ENCODE measurements around the gene PARP4. TPM values are rescaled to one million over a fixed set of nuclear protein-coding genes. Genes with fewer than 3 reads are reported as not detected.
"Not testable (repeated sequence)": the region's sequence is repeated elsewhere in the genome, so short reads cannot be mapped to it uniquely, and the experiment has no call there.

The PARP4 gene
- total RNA-seq, 1 donor from 2014 or later, result 58.8 TPM

GRCh38 chr13:24459726-24460125, 52.9 kb downstream of the PARP4 start:
- no peak for DNase-seq (ENCODE audit: low spot score)
- H3K36me3 Mint-ChIP-seq (ENCODE audit: low read depth), result peaks cover 74% of the 10 kb centered on the region

GRCh38 chr13:24459234-24459633, 53.3 kb downstream of the PARP4 start:
- DNase-seq (ENCODE audit: low spot score), result no peak
- Mint-ChIP-seq H3K36me3 (ENCODE audit: low read depth) (peaks cover 74% of the 10 kb centered on the region), H3K9me3 (no peaks in the 10 kb centered on the region), H3K27ac (peak overlapping the region; percentile 66), H3K4me3 (ENCODE audit: low read depth) (no peak overlapping the region), H3K4me1 (ENCODE audit: low read depth) (peaks cover 18% of the 10 kb centered on the region), H3K27me3 (ENCODE audit: low read depth) (no peaks in the 10 kb centered on the region)
- intact Hi-C loops (cut with micrococcal nuclease), result loop anchor here (2.0 kb wide), 1 partner anchor 52 kb away; no protein-coding TSS in a partner anchor

More at GRCh38 chr13:24459726-24460125, 52.9 kb downstream of the PARP4 start:
- no peaks in the 10 kb centered on the region for H3K9me3 Mint-ChIP-seq
- no peak overlapping the region for H3K4me3 Mint-ChIP-seq (ENCODE audit: low read depth)
- intact Hi-C loops (cut with micrococcal nuclease), result loop anchor here (2.0 kb wide), 1 partner anchor 51 kb away; no protein-coding TSS in a partner anchor
- H3K27me3 Mint-ChIP-seq (ENCODE audit: low read depth), result no peaks in the 10 kb centered on the region
- H3K4me1 Mint-ChIP-seq (ENCODE audit: low read depth), result peaks cover 18% of the 10 kb centered on the region
- no peak overlapping the region for H3K27ac Mint-ChIP-seq

GRCh38 chr13:24458736-24459135, 53.8 kb downstream of the PARP4 start:
- peaks cover 16% of the 10 kb centered on the region for H3K4me1 Mint-ChIP-seq (ENCODE audit: low read depth)
- intact Hi-C loops (cut with micrococcal nuclease), result loop anchor here (2.0 kb wide), 1 partner anchor 52 kb away; no protein-coding TSS in a partner anchor
- no peaks in the 10 kb centered on the region for H3K27me3 Mint-ChIP-seq (ENCODE audit: low read depth)
- DNase-seq (ENCODE audit: low spot score), result no peak
- peaks cover 72% of the 10 kb centered on the region for H3K36me3 Mint-ChIP-seq (ENCODE audit: low read depth)
- peak overlapping the region; percentile 3 for H3K27ac Mint-ChIP-seq
- H3K4me3 Mint-ChIP-seq (ENCODE audit: low read depth), result no peak overlapping the region
- H3K9me3 Mint-ChIP-seq, result no peaks in the 10 kb centered on the region

- intact Hi-C loops (cut with micrococcal nuclease), result no loop called here
- Mint-ChIP-seq H3K9me3 (no peaks in the 10 kb centered on the region), H3K36me3 (ENCODE audit: low read depth) (peaks cover 65% of the 10 kb centered on the region), H3K4me3 (ENCODE audit: low read depth) (no peak overlapping the region), H3K4me1 (ENCODE audit: low read depth) (peaks cover 8% of the 10 kb centered on the region), H3K27ac (no peak overlapping the region), H3K27me3 (ENCODE audit: low read depth) (no peaks in the 10 kb centered on the region)
- DNase-seq (ENCODE audit: low spot score), result no peak
Measured at GRCh38 chr13:24456396-24456795, 56.2 kb downstream of the PARP4 start.

- DNase-seq (ENCODE audit: low spot score), result no peak
- Mint-ChIP-seq H3K4me3 (ENCODE audit: low read depth) (no peak overlapping the region), H3K4me1 (ENCODE audit: low read depth) (peaks cover 2% of the 10 kb centered on the region), H3K36me3 (ENCODE audit: low read depth) (peaks cover 69% of the 10 kb centered on the region), H3K27me3 (ENCODE audit: low read depth) (no peaks in the 10 kb centered on the region), H3K27ac (no peak overlapping the region), H3K9me3 (no peaks in the 10 kb centered on the region)
- intact Hi-C loops (cut with micrococcal nuclease), result no loop called here
Measured at GRCh38 chr13:24454056-24454455, 58.5 kb downstream of the PARP4 start.

GRCh38 chr13:24452044-24452443, 60.5 kb downstream of the PARP4 start:
- Mint-ChIP-seq H3K27ac (no peak overlapping the region), H3K36me3 (ENCODE audit: low read depth) (peaks cover 71% of the 10 kb centered on the region), H3K27me3 (ENCODE audit: low read depth) (no peaks in the 10 kb centered on the region), H3K4me1 (ENCODE audit: low read depth) (no peaks in the 10 kb centered on the region), H3K9me3 (no peaks in the 10 kb centered on the region), H3K4me3 (ENCODE audit: low read depth) (no peak overlapping the region)
- intact Hi-C loops (cut with micrococcal nuclease), result no loop called here
- no peak for DNase-seq (ENCODE audit: low spot score)

- Mint-ChIP-seq H3K27me3 (ENCODE audit: low read depth) (no peaks in the 10 kb centered on the region), H3K4me1 (ENCODE audit: low read depth) (no peaks in the 10 kb centered on the region), H3K4me3 (ENCODE audit: low read depth) (no peak overlapping the region), H3K9me3 (no peaks in the 10 kb centered on the region), H3K36me3 (ENCODE audit: low read depth) (peaks cover 68% of the 10 kb centered on the region), H3K27ac (no peak overlapping the region)
- DNase-seq (ENCODE audit: low spot score), result no peak
- intact Hi-C loops (cut with micrococcal nuclease), result no loop called here
Measured at GRCh38 chr13:24450530-24450929, 62.0 kb downstream of the PARP4 start.

- H3K4me3 Mint-ChIP-seq (ENCODE audit: low read depth); H3K27me3 Mint-ChIP-seq (ENCODE audit: low read depth); intact Hi-C loops (cut with micrococcal nuclease); H3K27ac Mint-ChIP-seq; H3K9me3 Mint-ChIP-seq; H3K4me1 Mint-ChIP-seq (ENCODE audit: low read depth); DNase-seq (ENCODE audit: low spot score): not testable (repeated sequence)
- H3K36me3 Mint-ChIP-seq (ENCODE audit: low read depth), result peaks cover 63% of the 10 kb centered on the region
Measured at GRCh38 chr13:24444851-24445250, 67.7 kb downstream of the PARP4 start.

- no peak overlapping the region for H3K4me3 Mint-ChIP-seq (ENCODE audit: low read depth)
- peaks cover 6% of the 10 kb centered on the region for H3K4me1 Mint-ChIP-seq (ENCODE audit: low read depth)
- no peaks in the 10 kb centered on the region for H3K9me3 Mint-ChIP-seq
- no peaks in the 10 kb centered on the region for H3K27me3 Mint-ChIP-seq (ENCODE audit: low read depth)
- DNase-seq (ENCODE audit: low spot score), result no peak
- H3K27ac Mint-ChIP-seq, result no peak overlapping the region
- peaks cover 64% of the 10 kb centered on the region for H3K36me3 Mint-ChIP-seq (ENCODE audit: low read depth)
- intact Hi-C loops (cut with micrococcal nuclease), result no loop called here
Measured at GRCh38 chr13:24443366-24443765, 69.2 kb downstream of the PARP4 start.

GRCh38 chr13:24426045-24426444, 86.5 kb downstream of the PARP4 start:
- intact Hi-C loops (cut with micrococcal nuclease), result not testable (repeated sequence)

GRCh38 chr13:24419668-24420067, 92.9 kb downstream of the PARP4 start:
- intact Hi-C loops (cut with micrococcal nuclease); H3K27ac Mint-ChIP-seq; H3K4me1 Mint-ChIP-seq (ENCODE audit: low read depth); H3K9me3 Mint-ChIP-seq; H3K27me3 Mint-ChIP-seq (ENCODE audit: low read depth); DNase-seq (ENCODE audit: low spot score); H3K4me3 Mint-ChIP-seq (ENCODE audit: low read depth): not testable (repeated sequence)
- H3K36me3 Mint-ChIP-seq (ENCODE audit: low read depth), result peaks cover 43% of the 10 kb centered on the region

More at GRCh38 chr13:24426045-24426444, 86.5 kb downstream of the PARP4 start:
- H3K27me3 Mint-ChIP-seq (ENCODE audit: low read depth); H3K27ac Mint-ChIP-seq; H3K4me3 Mint-ChIP-seq (ENCODE audit: low read depth); H3K4me1 Mint-ChIP-seq (ENCODE audit: low read depth); DNase-seq (ENCODE audit: low spot score); H3K9me3 Mint-ChIP-seq: not testable (repeated sequence)
- H3K36me3 Mint-ChIP-seq (ENCODE audit: low read depth), result peaks cover 56% of the 10 kb centered on the region

GRCh38 chr13:24407844-24408243, 104.7 kb downstream of the PARP4 start:
- Mint-ChIP-seq H3K27me3 (ENCODE audit: low read depth) (peaks cover 47% of the 10 kb centered on the region), H3K4me1 (ENCODE audit: low read depth) (peaks cover 5% of the 10 kb centered on the region), H3K27ac (no peak overlapping the region), H3K9me3 (no peaks in the 10 kb centered on the region), H3K36me3 (ENCODE audit: low read depth) (no peaks in the 10 kb centered on the region), H3K4me3 (ENCODE audit: low read depth) (no peak overlapping the region)
- no peak for DNase-seq (ENCODE audit: low spot score)
- intact Hi-C loops (cut with micrococcal nuclease), result no loop called here

GRCh38 chr13:24406524-24406923, 106.1 kb downstream of the PARP4 start:
- no peak for DNase-seq (ENCODE audit: low spot score)
- H3K4me3 Mint-ChIP-seq (ENCODE audit: low read depth), result no peak overlapping the region
- H3K27me3 Mint-ChIP-seq (ENCODE audit: low read depth), result peaks cover 44% of the 10 kb centered on the region
- H3K4me1 Mint-ChIP-seq (ENCODE audit: low read depth), result peaks cover 5% of the 10 kb centered on the region
- H3K27ac Mint-ChIP-seq, result no peak overlapping the region
- no peaks in the 10 kb centered on the region for H3K36me3 Mint-ChIP-seq (ENCODE audit: low read depth)
- H3K9me3 Mint-ChIP-seq, result no peaks in the 10 kb centered on the region
- intact Hi-C loops (cut with micrococcal nuclease), result no loop called here

GRCh38 chr13:24396821-24397220, 115.8 kb downstream of the PARP4 start:
- intact Hi-C loops (cut with micrococcal nuclease), result no loop called here
- H3K9me3 Mint-ChIP-seq, result peaks cover 16% of the 10 kb centered on the region
- H3K36me3 Mint-ChIP-seq (ENCODE audit: low read depth), result no peaks in the 10 kb centered on the region
- H3K4me3 Mint-ChIP-seq (ENCODE audit: low read depth), result no peak overlapping the region
- no peak overlapping the region for H3K27ac Mint-ChIP-seq
- peaks cover 3% of the 10 kb centered on the region for H3K27me3 Mint-ChIP-seq (ENCODE audit: low read depth)
- DNase-seq (ENCODE audit: low spot score), result no peak
- H3K4me1 Mint-ChIP-seq (ENCODE audit: low read depth), result no peaks in the 10 kb centered on the region
